Skeletal muscle cell (primary cell): ENCODE measurements around the gene DAB2IP.
A peak's percentile ranks its signal among the peaks of the same experiment; 100 is the strongest.

Source experiments
- DNase-seq: peaks from one replicate; pipeline ENCODE4 v3.0.0-alpha.2; 2010; ENCODE audit warnings: low read depth
- H3K4me3 ChIP-seq: 2 replicates; pipeline ENCODE4 v1.5.1; 2011; ENCODE audit warnings: low read depth, mild to moderate bottlenecking, control low read depth, low read length, moderate library complexity

Gene DAB2IP

DNA sequence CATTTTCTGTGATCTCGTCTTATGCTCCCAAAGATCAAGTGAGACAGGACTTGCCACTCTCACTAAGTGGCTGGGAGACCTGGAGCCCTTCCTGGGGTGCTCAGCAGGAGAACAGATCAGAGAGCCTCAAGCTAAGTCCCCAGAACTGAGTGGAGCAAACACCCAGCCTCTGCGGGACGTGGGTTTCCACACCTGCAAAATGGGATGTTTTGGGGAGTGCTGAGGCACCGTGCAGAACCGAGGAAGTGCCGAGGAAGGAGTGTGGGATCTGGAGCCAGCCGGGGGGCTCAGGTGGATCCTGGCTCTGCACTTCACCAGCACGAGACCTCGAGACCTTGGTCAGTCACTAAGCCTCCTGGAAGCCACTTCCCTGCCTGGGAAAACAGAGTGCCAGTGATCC, 166.0 kb downstream of the DAB2IP start:
- no peak for DNase-seq
- H3K4me3 ChIP-seq: no peak overlapping the region

DNA sequence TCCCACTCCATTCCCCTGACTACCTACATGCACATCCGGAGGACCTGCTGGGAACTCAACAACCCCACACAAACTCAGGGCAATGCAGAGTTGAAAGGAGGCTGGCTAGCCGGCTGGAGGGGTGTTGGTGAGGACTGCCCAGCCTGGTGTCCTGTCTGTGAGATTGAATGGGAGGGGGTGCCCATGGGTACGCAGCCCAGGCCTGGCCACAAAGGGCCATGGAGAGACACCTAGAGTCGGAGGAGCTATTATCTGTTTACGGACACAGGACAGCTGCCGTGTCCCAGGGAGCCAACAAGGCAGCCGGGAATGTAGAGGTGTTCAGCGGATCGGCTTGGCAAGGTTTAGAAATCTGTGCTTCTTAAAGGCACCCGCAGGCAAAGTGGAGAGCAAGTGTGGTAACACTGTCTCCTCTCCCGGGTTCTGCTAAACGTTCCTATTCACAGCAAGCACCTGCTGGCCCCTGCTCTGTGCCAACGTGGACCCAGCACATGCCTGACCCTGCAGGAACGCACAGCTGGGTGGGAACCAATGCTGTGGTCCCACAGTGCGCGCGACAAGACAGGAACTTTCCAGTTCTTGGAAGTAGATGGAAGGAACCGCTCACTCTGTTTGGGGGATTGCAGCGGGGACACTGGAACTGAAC, 166.7 kb downstream of the DAB2IP start:
- DNase-seq: no peak
- no peak overlapping the region for H3K4me3 ChIP-seq

- H3K4me3 ChIP-seq: no peak overlapping the region
- DNase-seq: no peak
Measured at GRCh38 chr9:121818841-121819427, 167.5 kb downstream of the DAB2IP start.

DNA sequence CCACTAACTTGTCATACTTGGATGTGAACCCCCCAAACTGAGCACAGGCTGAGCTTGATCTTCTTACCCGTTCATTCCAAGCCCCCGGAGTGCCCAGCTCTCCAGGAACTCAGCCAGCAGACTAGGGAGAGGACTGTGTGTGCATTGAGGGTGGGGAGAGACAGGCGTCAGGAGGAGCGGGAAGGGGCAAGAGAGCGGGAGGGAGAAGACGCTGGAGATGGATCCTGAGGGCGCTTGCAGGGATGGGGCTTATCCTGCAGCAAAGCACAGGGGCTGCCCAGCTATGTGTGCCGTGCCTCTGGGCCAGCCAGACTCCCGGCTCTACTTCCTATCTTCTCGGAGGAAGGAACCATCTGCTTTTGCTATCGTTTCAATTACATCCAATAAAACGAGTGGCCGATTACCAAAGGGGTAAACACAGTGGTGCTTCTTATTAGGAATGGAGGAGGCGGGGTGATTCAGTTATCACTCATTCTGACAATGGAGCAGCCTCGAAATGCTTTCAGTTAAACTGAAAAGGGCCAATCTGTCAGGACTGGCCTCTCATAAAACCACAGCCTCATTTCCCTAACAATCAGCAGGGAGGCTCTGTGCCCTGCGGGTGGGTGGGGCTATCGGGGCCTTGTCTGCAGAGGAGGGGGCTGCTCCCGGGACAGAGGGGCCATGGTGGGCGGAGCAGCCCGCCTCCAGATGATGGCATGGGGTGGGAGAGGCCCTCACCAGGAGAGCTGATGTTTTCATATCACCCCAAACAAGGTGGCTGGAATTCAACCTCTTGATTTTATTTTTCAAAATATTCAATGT, 168.2 kb downstream of the DAB2IP start:
- H3K4me3 ChIP-seq: peak overlapping the region; percentile 14
- no peak for DNase-seq

DNA sequence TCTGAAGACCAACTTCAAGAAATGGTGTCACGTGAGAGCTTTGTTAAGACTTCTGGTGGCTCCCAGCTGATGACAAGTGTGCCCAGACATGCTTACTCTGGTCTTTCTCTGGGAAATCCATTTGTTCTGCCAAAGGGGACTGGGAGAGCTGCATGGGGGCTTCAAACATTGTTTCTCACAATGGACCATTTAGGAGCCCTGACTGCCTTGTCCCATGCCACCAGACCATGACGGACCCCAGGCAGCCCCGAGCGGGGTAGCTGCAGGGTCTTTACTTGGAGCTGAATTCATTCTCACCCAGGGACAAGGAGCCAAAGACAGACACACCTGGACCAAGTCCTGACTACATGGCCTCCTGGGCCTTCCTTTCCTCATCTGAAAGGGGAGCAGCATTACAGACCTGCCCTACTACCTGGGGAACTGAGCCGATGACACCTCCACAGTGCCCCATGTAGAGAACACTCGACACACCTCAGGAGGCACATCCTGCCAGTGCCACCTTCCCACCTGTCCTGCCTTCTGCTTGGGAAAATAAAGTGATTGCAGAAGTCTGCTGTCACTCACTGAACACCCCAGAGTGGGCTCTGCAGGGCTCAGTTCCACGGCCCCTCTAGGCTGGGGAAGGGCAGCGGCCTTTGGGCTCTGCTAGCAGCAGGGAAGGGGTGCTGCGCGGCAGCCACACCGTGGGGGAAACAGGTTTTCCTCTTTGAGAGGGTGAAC, 169.0 kb downstream of the DAB2IP start:
- DNase-seq: no peak
- no peak overlapping the region for H3K4me3 ChIP-seq

DNA sequence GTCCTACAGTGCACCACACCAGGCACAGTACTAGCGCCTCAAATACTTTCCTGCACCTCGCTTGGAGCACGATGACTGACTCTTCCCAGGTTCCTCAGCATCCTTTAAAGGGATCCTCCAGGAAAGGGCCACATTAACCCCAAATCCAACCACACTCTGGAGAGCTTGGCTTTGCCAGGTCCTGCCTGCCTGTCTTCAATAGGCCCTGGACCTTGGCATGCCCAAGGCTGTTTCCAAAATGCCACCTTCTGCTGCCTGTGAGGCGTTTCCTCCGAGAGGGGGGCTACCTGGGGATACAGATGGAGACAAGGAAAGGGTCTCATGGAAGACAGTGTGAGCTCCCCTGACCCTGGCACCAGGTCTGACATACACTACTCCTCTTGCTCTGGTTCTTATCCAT, 169.9 kb downstream of the DAB2IP start:
- H3K4me3 ChIP-seq: no peak overlapping the region
- DNase-seq: no peak

- DNase-seq: no peak
- H3K4me3 ChIP-seq: no peak overlapping the region
Measured at GRCh38 chr9:121822093-121823085, 171.0 kb downstream of the DAB2IP start.

DNA sequence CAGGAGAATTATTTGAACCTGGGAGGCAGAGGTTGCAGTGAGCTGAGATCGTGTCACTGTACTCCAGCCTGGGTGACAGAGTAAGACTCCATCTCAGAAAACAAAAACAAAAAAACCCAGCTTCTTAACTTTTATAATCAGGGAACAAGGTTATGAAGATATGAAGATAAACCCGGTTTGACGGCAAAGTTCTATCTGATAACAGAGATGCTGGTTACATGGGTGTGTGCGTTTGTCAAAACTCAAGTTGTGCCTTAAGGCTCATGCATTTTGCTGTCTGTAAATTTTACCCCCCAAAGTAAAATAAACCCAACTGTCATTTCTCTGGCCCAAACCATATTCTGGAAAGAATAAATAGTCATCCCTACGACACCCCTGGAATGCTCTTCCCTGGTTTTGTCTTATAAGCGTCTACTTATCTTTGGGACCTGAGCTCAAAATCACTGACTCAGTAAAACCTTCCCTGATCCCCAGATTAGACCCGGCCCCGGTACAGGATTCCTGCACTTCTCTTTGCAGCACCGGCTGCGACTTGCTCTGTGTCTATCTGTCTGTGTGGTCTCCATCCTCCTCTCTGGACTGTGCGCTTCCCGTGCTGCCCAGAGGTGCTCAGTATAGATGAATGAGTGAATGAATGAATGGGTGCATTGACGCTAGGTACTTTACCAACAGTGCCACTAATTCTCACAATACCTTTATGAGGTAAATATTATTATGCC, 172.2 kb downstream of the DAB2IP start:
- no peak for DNase-seq
- H3K4me3 ChIP-seq: no peak overlapping the region

GRCh38 chr9:121824651-121825030, 173.2 kb downstream of the DAB2IP start:
- DNase-seq: no peak
- H3K4me3 ChIP-seq: no peak overlapping the region

- no peak for DNase-seq
- H3K4me3 ChIP-seq: no peak overlapping the region
Measured at GRCh38 chr9:121825031-121825691, 173.7 kb downstream of the DAB2IP start.

- no peak overlapping the region for H3K4me3 ChIP-seq
- no peak for DNase-seq
Measured at GRCh38 chr9:121826711-121827110, 175.3 kb downstream of the DAB2IP start.

DNA sequence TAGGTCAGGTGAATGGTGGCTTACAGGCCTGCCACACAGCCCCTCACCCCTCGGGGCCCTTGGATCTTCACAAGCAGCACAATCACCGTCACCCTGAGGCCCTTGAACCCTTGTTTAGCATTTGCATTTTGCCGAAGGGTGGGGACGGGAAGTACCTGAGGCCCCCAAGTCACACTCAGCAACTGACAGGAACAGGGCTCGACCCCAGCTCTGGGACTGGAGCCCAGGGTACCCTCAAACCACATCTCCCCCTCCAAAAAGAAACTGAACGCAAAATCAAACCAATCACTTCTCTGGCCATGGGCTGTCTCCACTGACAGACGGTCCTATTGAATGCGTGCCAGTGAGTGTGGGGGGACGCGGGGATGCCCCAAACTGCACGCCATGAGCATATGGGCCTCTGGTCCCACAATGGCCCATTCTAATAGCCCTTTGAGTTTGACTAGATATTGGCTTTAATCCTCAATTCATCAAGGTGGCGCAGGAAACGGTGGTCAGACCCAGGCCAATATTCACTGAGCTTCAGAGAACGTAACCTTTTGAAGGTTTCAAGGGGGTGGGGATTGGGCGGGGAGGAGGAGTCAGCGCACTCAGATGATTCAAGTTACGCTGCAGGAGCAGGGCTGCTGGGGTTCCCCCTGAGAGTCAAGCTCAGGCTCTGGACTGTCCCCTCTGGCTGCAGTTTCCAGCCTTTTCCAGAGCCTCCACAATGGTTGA, 176.0 kb downstream of the DAB2IP start:
- H3K4me3 ChIP-seq: no peak overlapping the region
- no peak for DNase-seq

DNA sequence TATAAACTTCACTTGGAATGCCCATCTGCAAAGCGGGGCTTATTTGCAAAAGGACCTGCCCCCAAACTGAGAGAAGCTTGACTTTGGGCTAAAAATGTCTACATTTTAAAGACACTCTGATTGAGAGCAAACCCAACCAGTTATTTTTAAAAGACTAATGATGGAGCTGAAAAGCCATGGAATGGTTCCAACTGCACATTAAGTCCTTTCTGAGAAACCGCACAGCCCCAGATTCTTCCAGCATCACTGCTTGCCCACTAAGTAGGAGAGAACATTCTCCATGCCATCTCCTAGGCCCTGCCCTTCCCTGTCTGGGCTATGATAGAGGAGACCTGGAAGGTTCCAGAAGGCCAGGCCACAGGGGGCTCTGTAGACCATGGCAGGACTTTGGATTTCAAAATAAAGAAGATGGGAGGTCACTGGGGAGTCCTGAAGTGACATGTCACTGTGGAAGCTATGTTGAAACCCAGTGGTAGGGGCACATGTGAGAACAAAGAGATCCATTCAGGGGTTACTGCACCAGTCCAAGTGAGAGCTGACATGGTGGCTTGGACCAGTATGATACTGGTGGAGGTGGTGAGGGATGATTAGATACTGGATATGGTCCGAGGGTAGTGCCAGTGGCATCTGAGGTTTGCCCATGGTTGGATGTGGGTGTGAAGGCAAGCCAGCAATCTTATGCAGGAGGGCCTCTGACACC, 179.2 kb downstream of the DAB2IP start:
- no peak for DNase-seq

GRCh38 chr9:121831869-121832268, 180.4 kb downstream of the DAB2IP start:
- no peak overlapping the region for H3K4me3 ChIP-seq
- DNase-seq: no peak

More for the DNA sequence above, 179.2 kb downstream of the DAB2IP start:
- H3K4me3 ChIP-seq: no peak overlapping the region

- DNase-seq: no peak
- no peak overlapping the region for H3K4me3 ChIP-seq
Measured at GRCh38 chr9:121833061-121833460, 181.6 kb downstream of the DAB2IP start.
